Nephron (organoid): ENCODE measurements around the gene CNNM3.

Source experiments
- H3K27ac Mint-ChIP-seq, 3 experiments: 2 replicates each; pipeline ENCODE4 v1.8.0; 2020; ENCODE audit warnings: mixed read lengths in 3 of 3, mild to moderate bottlenecking in 2 of 3, moderate library complexity in 1 of 3
- H3K27me3 Mint-ChIP-seq: 2 replicates; pipeline ENCODE4 v1.8.0; 2021; ENCODE audit warnings: low read depth, mild to moderate bottlenecking, moderate library complexity, mixed read lengths
- H3K36me3 Mint-ChIP-seq: 2 replicates; pipeline ENCODE4 v1.8.0; 2020; ENCODE audit warnings: low read depth, mixed read lengths
- H3K4me1 Mint-ChIP-seq: 2 replicates; pipeline ENCODE4 v1.8.0; 2020; ENCODE audit warnings: mixed read lengths
- H3K4me3 Mint-ChIP-seq, 3 experiments: 2 replicates each; pipeline ENCODE4 v1.8.0; 2020; ENCODE audit warnings: mild to moderate bottlenecking in 3 of 3, mixed read lengths in 3 of 3, moderate library complexity in 2 of 3
- H3K9me3 Mint-ChIP-seq: 2 replicates; pipeline ENCODE4 v1.8.0; 2020; ENCODE audit warnings: mixed read lengths
- CTCF ChIP-seq, 3 experiments: fragments of 200-600 bp; sonication (generic); IDR thresholded peaks; one replicate each; pipeline ENCODE4 v1.5.0; 2021; ENCODE audit warnings: antibody characterized with exemption in 3 of 3; ENCODE audit not compliant: unreplicated experiment in 3 of 3

The CNNM3 gene

GRCh38 chr2:96832408-96832753, 16.3 kb downstream of the CNNM3 start:
- no peaks in the 10 kb centered on the region for H3K27me3 Mint-ChIP-seq
- no peaks in the 10 kb centered on the region for H3K9me3 Mint-ChIP-seq

GRCh38 chr2:96832754-96833507, 16.9 kb downstream of the CNNM3 start:
- Mint-ChIP-seq H3K27ac (peak overlapping the region; percentile 85 to 94 (median 91)), H3K4me1 (peaks cover 22% of the 10 kb centered on the region)
- no peak for TF ChIP-seq CTCF (IDR thresholded peaks at IDR 0.05; ENCODE audit: unreplicated experiment in 3 of 3)

More at GRCh38 chr2:96832408-96832753, 16.3 kb downstream of the CNNM3 start:
- Mint-ChIP-seq H3K27ac (peak overlapping the region in 2 of 3 experiments; percentile 85 to 91), H3K4me1 (peaks cover 22% of the 10 kb centered on the region), H3K4me3 (no peak overlapping the region), H3K36me3 (peaks cover 46% of the 10 kb centered on the region)
- no peak for TF ChIP-seq CTCF (IDR thresholded peaks at IDR 0.05; ENCODE audit: unreplicated experiment in 3 of 3)

GRCh38 chr2:96835830-96836229, 19.8 kb downstream of the CNNM3 start:
- Mint-ChIP-seq H3K4me3 (no peak overlapping the region), H3K9me3 (no peaks in the 10 kb centered on the region), H3K36me3 (peaks cover 25% of the 10 kb centered on the region), H3K27ac (no peak overlapping the region), H3K4me1 (peaks cover 22% of the 10 kb centered on the region), H3K27me3 (no peaks in the 10 kb centered on the region)
- TF ChIP-seq CTCF (IDR thresholded peaks at IDR 0.05; ENCODE audit: unreplicated experiment in 3 of 3), result no peak

More at GRCh38 chr2:96832754-96833507, 16.9 kb downstream of the CNNM3 start:
- no peaks in the 10 kb centered on the region for H3K27me3 Mint-ChIP-seq
- H3K4me3 Mint-ChIP-seq, result peak overlapping the region; percentile 57 to 69 (median 60)
- peaks cover 46% of the 10 kb centered on the region for H3K36me3 Mint-ChIP-seq
- no peaks in the 10 kb centered on the region for H3K9me3 Mint-ChIP-seq

GRCh38 chr2:96837575-96837974, 21.5 kb downstream of the CNNM3 start:
- Mint-ChIP-seq H3K4me1 (peaks cover 12% of the 10 kb centered on the region), H3K27ac (no peak overlapping the region), H3K9me3 (no peaks in the 10 kb centered on the region), H3K4me3 (no peak overlapping the region), H3K36me3 (peaks cover 15% of the 10 kb centered on the region), H3K27me3 (no peaks in the 10 kb centered on the region)
- no peak for TF ChIP-seq CTCF (IDR thresholded peaks at IDR 0.05; ENCODE audit: unreplicated experiment in 3 of 3)

- peaks cover 11% of the 10 kb centered on the region for H3K36me3 Mint-ChIP-seq
- TF ChIP-seq CTCF (IDR thresholded peaks at IDR 0.05; ENCODE audit: unreplicated experiment in 3 of 3), result no peak
- no peaks in the 10 kb centered on the region for H3K9me3 Mint-ChIP-seq
- no peak overlapping the region for H3K4me3 Mint-ChIP-seq
- H3K27me3 Mint-ChIP-seq, result no peaks in the 10 kb centered on the region
- H3K4me1 Mint-ChIP-seq, result peaks cover 6% of the 10 kb centered on the region
- peak overlapping the region in 1 of 3 experiments; percentile 59 for H3K27ac Mint-ChIP-seq
These were observed 22.6 kb downstream of the CNNM3 start for GRCh38 chr2:96838345-96839292.
